ENCODE data around the gene GAB2.
A peak's percentile ranks its signal among the peaks of the same experiment; 100 is the strongest.

The GAB2 gene

DNA sequence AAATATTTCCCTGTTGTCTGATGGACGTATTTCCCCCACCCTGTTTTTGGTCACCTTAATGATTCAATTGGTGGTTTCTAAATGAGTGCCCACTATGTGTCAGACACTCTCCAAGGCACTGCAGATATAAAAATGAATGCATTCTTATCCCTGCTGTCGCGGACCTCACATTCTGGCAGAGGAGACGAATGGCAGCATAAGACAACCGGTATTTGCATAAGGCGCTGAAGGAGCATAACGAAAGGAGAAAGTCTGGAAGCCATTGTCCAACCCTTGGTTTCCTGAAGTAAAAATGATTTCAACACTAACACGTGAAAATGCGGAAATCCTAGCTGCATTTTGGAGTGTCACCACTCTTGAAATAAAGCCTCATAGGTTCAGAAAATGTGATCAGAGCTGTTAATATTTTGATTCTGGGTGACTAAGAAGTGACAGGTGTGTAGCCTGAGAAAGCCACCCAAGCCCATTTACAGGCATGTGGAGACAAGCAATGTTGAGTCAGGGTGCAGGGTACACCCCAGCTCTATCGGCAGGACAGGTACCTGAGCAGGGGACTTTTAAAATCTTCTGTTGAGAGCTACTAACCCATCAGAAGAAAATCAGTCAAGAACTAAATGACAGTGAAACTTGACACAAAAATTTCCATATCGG is 10.1 kb upstream of the GAB2 start:
- DNase-seq = no peak

DNA sequence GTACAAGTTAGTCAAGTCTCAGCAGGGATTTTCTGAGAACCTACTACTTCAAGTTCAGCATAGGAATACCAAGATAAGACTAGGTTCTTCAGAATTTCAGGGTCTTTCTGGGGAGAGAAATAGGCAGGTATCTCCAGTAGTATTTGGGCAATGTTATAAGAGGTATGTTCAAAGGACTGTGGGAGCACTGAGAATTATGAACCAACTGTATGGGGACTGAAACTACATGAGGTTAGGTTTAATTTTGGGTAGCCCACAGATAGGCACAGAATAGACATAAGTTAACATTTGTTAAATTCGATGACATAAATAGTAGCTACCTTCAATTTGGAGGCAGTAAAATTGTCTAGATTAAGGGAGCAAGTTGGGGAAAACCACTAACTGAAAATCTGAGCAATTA is 9.2 kb upstream of the GAB2 start:
- DNase-seq = no peak

DNA sequence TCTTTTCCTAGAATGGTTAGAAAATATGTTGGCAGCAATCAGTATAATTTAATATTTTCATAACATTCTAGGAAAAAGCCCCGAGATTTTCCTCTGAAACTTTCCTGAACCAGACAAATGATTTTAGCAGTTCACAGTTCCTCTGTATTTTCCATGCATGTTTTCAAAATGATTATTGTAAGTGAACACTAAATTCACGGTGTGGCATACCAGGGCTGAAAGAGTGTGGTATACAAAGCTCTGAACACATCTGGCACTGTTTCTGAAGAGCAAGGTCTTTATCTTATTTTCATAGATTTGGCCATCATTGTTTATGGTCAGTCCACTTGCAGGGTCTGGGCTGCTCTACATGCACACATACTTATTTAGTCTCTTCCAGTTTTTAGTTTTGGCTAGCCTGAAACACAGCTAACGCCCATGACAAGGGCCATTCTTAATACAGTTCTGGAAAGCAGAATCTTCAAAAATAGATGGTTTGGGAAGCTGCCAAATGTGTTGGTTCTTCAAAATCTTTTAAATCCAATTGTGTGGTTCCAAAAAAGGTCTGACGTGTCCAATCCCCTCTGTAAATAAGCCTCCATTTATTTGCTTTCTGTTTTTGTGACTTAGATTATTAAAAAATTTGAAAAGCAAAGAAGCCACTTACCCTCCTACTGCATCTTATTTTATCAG is 7.9 kb upstream of the GAB2 start:
- no peak for DNase-seq

DNA sequence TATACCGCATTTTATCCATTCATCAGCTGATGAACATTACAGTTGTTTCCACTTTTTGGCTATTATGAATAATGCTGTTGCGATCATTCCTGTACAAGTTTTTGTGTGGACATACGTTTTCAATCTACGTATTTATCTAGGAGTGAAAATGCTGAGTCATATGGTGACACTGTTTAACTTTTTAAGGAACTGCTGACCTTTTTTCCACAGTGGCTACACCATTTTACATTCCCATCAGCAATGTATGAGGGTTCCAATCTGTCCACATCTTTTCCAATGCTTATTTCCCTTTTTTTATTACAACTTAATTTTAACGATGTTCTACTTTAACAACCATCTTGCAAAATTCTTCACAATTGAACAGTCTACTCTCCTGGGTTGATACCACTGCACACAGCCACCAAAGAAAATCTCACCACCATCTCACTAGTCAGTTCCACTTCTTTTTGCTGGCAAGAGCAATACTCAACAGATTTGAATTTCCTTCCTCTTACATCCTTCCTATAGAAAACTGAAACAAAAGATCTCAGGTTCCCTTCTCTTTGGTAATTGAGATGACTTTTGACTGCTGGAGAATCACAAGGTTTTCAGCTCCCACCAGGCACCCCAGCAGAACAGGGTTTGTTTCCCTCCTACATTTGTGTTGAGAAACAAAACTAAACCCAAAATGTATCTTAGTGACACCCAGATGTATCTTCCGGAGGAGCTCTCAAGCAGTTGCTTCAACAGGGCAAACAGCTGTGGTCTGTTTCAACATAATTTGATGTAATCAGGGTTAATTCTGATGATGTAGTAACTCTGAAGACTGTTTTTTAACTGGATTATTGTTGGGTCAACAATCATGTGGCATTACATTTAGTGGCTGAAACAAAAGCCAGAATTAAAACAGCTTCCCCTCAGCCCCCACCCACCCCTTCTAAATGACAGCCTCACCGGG is 7.0 kb upstream of the GAB2 start:
- peak in 1 of 14 donors; percentile 1 for DNase-seq

DNA sequence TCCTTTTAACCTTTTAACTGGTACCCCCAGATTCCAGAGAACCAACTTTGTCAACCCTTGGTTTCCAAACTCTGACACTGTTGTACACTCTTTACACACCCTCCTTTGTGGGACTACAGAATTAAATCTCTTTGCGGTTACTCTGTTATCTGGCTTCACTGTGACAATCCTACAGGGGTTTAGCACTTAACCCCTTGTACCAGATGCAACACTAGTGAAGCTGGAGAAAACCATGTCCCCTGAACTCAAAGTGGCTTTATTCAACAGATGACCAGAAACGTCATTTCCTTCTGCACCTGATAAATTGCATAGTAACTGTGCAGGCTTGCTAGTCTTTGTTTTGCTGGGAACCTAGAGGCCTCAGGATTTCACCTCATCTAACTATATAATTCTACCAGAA is 5.6 kb upstream of the GAB2 start:
- DNase-seq = no peak

DNA sequence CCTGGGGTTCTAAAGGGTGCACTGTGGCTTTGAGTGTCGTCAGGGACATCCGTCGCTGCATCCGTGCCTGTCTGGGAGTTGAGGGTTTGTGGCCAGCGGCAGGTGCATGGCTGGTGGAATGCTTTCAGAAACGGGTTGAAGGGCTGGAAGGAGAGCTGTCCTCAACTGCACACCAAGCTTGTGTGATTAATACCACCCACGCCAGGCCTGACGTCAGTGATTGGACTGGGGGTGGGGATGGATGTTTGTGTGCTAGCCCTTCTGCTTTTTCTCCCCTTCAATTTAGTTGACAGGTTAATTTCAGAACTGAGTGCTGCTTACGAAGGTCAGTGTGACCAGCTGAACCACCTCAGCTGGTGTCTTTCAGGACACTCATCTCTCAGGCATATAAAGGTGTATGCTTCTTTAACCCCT is 3.2 kb upstream of the GAB2 start:
- peak in 3 of 14 donors; percentile 14 to 48 (median 43) for DNase-seq

DNA sequence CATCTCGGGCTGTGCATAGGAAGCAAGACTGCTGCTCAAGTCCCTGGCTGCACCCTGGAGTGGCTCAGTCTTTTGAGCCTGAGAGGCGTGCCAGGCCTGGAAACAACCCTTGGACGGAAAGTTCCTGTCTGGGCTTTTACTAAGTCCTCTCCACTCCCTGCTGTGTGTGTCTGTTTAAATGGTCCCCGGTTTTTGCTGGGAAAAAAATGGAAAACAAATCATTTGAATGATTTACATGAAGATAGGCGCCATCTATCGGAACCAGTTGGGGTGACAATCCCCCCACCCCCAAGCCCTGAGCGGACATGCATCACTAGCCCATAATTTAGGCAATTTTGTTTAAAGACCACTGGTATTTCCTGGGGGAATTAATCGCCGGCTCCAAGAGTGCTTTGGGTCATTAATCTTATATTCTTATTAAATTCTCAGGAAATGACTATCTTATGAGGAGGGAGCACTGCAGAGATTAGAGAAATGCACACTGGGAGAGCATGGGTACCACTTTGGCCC is 2.7 kb upstream of the GAB2 start:
- peak in 12 of 14 donors; percentile 21 to 70 (median 48) for DNase-seq

DNA sequence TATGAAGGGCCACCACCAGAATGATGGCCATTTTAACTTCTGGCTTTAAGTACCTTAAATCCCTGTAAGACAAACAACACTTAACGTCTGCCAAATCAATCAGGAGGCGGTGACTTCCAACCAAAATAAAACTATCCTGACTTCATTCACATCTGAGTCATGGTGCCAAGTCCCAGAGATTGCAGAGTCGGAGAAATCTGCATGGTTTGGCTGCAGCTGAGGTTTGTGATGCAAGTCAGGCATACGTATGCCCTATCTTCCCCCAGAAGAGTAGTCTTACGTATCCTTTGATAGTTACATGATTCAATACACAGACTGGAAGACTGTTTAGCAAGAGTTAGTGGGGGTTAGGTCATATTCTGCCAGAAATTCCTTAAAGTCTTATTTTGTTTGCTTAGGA is 1.7 kb upstream of the GAB2 start:
- DNase-seq = peak in 2 of 14 donors; percentile 34 to 40

DNA sequence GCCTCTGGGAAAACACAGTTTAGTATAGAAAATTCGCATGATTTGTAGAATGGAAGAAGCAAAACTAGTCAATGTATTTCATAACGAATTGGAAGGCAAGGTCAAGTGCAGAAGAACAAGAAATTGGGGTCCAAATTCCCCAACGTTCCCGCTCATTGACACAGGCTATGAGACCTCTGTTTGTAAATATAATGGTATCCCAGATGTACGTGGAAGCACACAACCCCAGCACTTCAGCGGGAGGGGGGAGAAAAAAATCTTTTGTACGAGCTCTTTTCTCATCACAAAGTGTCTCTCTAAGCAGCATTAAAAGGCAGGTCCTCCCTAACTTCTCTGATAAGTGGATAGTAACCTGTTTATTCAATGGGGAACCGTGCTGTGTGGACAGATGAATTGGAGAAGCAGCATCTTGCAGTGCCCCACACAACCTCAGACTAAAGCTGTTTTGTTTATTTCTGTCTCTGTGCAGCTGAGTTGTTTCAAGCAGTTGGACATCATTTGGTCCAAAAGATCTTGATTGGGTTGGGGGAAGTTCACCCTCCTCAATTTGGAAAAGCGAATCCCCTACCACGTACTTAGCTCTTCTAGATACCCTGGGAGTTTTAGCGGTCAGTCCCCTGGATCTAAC is 1.1 kb upstream of the GAB2 start:
- DNase-seq = peak in 5 of 14 donors; percentile 19 to 60 (median 51)

DNA sequence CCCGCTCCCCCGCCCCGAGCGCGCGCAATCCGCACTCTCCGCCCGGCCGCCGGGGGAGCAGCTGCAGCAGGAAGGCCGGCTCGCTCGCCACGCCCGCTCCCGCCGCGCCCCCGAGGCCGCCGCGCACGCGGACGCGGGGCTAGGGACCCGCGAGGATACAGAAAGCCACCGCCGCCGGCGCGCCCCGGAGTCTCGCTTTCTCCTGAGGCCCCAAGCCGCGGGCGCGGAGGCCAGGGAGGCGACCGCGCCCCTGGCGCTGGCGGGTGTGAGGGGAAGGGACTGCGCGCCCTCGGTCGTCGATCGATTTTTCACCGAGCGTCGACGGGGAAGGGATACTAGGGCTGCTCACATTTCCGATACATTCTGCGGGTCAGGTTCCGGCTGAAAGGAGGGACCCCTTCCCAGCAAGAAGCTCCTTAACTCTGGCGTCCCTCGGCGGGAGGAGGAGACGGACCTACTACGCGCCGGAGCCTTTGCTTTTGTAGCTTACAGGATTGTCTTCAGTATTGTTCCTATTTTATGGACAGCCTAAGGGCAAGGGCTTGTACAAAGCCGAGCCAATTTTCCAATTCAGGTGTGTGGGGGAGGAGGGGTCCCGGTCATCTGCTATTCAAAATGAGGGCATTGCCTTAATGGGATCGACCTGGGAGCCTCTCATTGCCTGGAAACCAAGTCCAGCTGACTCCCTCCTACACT is 416 bp upstream of the GAB2 start:
- DNase-seq = peak in 13 of 14 donors; percentile 17 to 89 (median 66)

DNA sequence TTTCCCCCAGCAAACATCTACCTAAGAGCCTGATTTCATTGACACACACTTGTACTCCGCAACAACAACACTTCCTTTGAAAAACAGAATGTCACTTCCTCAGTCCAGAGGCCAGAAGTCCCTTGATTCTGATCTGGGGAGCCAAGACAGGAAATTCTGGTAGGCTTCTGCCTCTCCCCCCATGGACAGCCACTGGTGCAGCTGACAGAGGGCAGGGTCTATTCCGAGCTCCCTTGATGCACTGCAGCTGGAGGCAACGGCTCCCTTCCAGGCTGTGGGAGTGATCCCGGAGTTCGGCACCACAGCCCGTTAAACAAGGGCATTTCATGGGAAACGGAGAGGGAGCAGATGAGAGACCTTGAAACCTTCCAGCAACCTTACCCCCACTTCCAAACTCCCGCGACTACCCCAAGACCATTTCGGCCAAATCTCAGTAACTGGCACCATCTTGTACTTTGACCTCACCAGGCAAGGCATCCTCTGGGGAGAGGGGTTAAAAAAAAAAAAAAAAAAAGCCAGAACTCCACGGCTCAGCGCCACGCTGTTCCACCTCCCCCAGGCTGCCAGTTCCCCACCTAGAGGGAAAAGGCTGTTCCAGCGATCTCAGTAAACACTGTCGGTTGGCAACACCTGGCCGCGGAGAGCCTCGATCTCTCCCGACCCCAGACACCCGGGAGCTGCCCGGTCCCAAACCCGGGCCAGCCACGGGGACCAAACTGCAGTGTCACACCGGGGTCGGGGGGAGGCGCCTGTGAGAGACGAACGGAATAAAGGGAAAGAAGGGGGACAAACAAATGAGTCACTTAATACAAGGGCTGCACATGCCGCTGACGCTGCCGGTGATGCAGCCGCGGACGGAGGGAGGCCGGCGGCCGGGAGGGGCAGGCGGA is 1.1 kb downstream of the GAB2 start:
- DNase-seq = peak; percentile 26 to 90 (median 76)

DNA sequence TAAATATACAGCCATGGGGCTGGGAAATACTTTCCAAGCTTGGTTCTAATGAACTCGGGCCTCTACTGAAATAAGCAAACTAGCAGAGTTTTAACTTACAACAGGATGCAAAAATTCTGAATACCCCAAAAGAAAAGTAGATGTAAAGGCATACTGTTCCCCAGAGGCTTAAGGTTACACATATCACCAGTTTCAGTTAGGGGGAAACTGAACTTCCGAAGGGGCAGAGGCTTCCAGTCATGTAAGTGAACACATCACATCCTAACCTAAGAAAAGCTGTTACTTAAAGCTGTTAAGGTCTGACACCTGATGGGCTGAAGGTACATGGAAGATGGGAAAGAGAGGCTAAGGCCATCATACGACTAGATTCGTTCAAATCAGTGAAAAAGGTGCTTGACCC is 2.3 kb downstream of the GAB2 start:
- no peak for DNase-seq

DNA sequence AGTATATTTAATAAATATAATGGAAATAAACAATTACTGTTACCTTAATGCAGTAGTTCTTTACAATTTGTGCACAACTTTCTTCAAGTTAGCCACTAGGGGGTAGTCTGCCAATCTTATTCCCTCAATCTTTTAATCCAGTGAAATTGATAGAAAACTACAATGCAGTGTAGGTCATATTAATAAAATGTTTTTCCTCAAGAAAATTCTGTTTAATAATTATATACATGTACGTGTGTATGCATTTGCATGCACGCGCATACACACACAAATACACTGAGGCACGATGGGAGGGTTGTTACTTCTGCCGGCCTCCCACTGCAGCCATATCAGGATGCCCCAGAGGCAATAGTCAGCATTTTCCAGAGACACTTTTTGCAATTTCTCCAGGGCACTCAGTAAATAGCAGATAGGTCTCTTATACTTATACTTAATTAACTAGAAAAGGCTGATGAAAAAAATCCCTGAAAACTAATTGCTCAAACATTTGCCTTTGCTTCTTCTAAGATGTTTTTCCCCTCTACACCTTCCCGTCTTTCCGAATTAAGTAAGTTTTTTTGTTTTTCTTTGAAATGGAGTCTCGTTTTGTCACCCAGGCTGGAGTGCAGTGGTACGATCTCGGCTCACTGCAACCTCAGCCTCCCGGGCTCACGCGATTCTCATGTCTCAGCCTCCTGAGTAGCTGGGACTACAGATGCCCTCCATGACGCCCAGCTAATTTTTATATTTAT is 3.1 kb downstream of the GAB2 start:
- DNase-seq = no peak

DNA sequence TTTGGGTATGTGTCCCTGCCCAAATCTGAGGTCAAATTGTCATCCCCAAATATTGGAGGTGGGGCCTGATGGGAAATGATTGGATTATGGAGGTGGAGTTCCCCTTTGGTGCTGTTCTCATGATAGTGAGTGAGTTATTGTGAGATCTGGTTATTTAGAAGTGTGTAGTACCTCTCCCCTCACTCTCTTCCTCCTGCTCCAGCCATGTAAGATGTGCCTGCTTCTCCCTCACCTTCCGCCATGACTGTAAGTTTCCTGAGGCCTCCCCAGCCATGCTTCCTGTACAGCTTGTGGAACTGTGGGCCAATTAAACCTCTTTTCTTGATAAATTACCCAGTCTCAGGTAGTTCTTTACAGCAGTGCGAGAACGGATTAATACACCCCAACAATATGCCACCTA is 9.0 kb downstream of the GAB2 start:
- no peak for DNase-seq

DNA sequence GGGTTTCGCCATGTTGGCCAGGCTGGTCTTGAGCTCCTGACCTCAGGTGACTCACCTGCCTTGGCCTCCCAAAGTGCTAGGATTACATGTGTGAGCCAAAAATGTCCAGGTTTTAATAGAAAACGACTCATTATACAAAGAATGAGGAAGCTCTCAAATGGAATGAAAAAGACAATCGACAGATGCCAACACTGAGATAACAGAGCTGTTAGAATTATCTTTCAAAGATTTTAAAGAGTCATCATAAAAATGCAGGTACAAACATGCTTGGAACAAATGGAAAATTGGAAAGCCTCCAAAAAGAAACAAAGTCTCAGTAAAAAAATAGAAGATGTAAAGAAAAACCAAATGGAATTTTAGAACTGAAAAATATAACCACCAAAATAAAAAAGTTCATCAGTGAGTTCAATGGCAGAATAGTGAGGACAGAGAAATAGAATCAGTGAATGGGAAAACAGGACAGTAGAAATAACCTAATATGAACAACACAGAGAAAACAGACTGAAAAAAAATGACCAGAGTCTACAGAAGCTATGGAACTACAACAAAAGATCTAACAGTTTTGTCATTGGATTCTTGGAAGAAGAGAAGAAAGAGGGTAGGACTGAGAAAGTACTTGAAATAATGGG is 10.9 kb downstream of the GAB2 start:
- DNase-seq = no peak

DNA sequence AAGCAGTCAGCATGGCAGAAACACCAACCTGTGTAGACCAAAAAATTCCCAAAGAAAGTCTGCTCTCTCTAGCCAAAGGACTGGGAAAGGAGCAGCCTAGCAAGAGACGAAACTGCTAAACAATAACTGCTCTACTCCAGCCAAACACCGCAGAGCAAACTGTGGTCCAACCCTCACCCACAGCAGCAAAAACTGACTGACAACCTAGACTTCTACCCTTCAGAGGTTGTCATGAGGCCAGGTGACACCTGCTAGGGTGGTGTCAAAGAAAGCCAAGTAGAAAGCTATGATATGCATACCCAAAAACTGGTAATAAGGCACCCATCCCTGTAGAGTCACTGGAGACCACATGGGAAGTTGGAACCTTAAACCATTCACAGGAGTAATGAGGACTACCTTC is 11.8 kb downstream of the GAB2 start:
- no peak for DNase-seq

DNA sequence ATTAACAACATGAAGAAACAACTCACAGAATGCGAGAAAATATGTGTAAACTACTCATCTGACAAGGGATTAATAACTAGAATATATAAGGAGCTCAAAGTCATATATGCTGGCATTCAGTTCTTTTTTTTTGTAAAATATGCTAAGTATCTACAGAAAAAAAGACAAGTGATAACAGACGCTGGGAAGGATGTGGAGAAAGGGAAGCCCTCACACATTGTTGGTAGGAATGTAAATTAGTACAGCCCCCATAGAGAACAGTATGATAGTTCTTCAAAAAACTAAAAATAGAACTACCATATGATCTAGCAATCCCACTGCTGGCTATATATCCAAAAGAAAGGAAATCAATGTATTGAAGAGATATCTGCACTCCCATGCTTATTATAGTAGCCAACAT is 13.8 kb downstream of the GAB2 start:
- no peak for DNase-seq

DNA sequence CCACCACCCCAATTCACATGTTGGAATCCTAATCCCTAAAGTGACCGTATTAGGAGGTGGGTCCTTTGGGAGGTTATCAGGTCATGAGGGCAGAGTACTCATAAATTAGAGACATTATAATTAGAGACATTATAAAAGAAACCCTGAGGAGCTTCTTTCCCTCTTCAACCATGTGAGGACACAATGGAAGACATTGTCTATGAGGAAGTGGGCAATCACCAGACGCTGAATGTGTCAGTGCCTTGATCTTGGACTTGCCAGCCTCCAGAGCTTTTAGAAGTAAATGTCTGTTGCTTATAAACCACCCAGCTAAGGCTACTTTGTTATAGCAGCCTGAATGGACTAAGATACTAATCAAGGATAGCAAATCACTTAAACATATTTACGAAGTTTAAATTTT is 14.8 kb downstream of the GAB2 start:
- DNase-seq = no peak

DNA sequence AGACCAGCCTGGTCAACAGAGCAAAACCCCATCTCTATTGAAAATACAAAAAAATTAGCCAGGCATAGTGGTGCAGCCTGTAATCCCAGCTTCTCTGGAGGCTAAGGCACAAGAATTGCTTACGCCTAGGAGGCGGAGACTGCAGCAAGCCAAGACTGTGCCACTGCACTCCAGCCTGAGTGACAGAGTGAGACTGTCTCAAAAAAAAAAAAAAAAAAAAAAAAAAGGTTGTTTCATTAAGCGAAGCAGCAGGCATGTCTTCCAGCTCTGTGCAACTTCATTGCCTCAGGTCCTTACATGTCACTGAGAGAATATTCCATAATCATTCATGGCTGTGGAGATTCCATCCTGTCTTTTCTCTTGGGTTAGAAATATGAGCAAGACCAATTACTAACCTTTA is 16.9 kb downstream of the GAB2 start:
- DNase-seq = no peak

DNA sequence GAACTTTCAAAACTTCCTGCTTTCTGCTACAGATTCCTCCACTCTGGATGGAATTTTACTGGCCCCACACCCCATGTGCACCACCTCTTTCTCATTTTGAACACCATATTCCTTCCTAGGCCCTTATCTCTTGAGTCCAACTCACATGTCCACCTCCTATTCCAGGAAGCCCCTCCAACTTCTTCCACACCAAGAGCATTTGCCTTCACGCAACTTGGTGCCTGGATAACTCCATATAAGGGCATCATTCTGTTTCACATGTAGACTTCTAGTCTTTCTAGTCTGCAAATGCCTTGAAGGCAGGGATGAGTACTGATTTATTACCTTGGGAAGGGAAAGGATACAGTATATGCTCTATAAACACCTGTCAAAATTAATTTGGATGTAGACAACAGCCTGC is 17.5 kb downstream of the GAB2 start:
- no peak for DNase-seq

Data from C1 segment of cervical spinal cord (tissue), 14 donors.